HG03442 (cell line): Measurements from ENCODE around the gene RAB20.
"Not testable (repeated sequence)": the region's sequence is repeated elsewhere in the genome, so short reads cannot be mapped to it uniquely, and the experiment has no call there.

Experiments used
- ATAC-seq: cut with Tn5 transposase; IDR thresholded peaks from one replicate; pipeline ENCODE4 v1.9.1; 2021; ENCODE audit warnings: mild to moderate bottlenecking, moderate library complexity; ENCODE audit not compliant: unreplicated experiment

RAB20 gene

GRCh38 chr13:110511509-110512181 is 49.9 kb downstream of the RAB20 start:
- no peak for ATAC-seq

GRCh38 chr13:110509971-110510786 is 51.3 kb downstream of the RAB20 start:
- ATAC-seq: peak; percentile 51

DNA sequence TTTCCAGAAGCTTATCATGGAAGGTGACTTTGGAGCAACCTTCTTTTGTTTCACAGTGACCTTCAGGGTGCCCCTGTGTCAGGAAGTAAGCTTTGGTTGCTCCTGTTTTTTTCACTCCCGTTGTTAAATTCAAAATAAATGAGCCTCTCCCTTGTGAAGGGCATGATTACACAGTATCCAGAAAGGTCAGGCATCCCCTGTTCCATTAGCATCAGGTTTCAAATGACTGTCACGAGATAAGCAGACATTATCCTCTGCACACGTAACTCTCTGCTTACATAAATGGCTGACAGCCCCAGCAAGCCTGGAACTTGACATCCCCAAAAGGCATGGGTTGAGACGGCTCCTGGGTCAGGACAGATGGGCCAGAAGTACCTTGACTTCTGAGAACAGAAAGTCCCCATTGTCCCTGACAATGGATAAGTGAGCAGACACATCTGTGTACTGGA is 52.0 kb downstream of the RAB20 start:
- ATAC-seq: no peak

- no peak for ATAC-seq
Observed at GRCh38 chr13:110507678-110508381, 53.7 kb downstream of the RAB20 start.

- ATAC-seq: no peak
Observed at GRCh38 chr13:110506859-110507566, 54.5 kb downstream of the RAB20 start.

DNA sequence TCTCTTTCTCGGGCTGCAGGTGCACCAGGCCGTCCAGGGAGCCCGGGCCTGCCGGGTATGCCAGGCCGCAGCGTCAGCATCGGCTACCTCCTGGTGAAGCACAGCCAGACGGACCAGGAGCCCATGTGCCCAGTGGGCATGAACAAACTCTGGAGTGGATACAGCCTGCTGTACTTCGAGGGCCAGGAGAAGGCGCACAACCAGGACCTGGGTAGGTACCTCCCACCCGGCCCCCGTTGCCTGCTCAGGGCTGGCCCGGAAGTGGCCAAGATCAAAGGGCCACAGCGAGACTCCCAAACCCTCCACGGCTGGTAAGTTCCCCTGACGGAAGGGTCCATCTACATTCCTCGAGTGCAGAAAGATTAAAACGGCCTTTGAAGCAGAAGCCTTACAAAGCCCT is 55.1 kb downstream of the RAB20 start:
- no peak for ATAC-seq

DNA sequence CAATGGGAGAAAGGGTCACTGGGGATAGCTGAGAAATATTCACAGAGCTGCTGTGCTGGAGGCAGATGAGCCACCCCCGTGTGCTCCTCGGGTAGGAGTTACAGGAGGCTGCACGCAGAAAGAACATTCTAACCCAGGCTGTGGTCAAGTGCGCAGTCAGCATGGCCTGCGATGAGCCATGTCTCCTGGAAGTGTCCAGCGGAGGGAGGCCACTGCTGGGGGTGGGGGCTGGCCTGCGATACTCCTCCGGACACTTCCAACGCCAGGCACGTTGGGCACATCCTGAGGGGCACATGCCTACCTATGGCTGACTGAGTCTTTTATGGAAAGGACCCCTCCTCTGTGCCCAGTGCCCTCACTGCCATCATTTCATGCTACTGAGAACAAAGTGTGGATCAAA is 55.9 kb downstream of the RAB20 start:
- ATAC-seq: no peak

GRCh38 chr13:110503979-110504499 is 57.5 kb downstream of the RAB20 start:
- no peak for ATAC-seq

- no peak for ATAC-seq
Observed at GRCh38 chr13:110503037-110503901, 58.3 kb downstream of the RAB20 start.

GRCh38 chr13:110501188-110501587 is 60.3 kb downstream of the RAB20 start:
- no peak for ATAC-seq

- no peak for ATAC-seq
Observed at GRCh38 chr13:110500341-110500740, 61.2 kb downstream of the RAB20 start.

DNA sequence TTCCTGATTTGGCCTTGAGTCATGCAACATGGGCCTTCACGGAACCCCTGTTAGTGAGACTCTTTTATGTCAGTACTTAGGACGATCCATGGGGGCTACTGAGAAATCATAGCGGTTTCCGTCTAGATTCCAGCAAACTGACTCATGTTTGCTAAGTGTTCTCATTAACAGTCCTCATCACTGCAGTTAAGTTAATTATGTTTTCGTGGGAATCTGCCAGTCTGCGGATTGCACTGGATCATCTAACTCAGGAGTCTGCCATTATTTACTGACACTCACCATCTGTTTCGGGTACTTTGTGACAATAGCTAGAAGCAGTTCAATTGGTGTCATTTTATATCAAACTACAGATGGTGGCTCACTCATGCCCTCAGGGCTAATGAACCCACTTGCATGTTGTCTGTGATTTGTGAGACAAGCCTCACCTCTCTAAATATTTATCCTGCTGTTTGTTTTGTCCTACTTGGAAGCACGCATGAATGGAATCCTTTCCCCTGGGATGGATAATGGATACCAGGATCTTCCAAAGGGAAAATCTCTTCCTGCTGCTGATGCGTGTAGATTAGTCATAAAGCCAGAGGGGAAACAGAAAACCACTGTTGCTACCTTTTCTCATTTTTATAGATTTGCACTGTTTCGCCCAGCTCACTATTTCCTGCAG is 61.8 kb downstream of the RAB20 start:
- no peak for ATAC-seq

DNA sequence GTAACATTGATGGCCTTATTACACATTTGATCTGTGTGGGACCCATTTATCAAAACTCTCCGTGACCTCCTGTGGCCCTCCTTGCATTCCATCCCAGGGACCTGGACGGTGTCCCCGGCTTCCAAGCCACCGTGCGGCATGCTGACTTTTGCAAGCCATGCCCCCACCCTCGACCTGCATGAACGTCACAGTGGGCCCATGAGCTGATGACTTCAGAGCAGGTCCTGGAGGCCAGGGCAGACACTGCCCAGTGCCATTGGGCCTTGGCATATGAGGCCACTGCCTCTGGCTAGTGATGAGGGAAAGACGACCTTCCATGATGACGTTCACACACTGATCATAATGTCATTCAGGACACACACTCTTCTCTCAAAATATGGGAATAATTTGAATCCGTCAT is 62.8 kb downstream of the RAB20 start:
- ATAC-seq: no peak

- ATAC-seq: no peak
Observed at GRCh38 chr13:110498327-110498726, 63.2 kb downstream of the RAB20 start.

- not testable (repeated sequence) for ATAC-seq
Observed at GRCh38 chr13:110497896-110498295, 63.6 kb downstream of the RAB20 start.

DNA sequence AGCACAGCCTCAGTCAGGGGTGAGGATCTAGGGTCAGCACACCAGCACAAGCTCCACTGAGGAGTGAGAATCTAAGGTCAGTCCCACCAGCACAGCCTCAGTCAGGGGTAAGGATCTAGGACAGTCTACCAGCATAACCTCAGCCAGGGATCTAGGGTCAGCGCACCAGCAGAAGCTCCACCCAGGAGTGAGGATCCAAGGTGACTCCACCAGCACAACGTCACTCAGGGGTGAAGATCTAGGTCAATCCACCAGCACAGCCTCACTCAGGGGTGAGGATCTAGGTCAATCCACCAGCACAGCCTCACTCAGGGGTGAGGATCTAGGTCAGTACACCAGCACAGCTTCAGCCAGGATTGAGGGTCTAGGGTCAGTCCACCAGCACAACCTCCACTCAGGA is 64.5 kb downstream of the RAB20 start:
- ATAC-seq: no peak

GRCh38 chr13:110496281-110496680 is 65.2 kb downstream of the RAB20 start:
- no peak for ATAC-seq

GRCh38 chr13:110495881-110496280 is 65.6 kb downstream of the RAB20 start:
- no peak for ATAC-seq

GRCh38 chr13:110495376-110495775 is 66.1 kb downstream of the RAB20 start:
- no peak for ATAC-seq
